GM23338 (cell line): ENCODE data around the gene ABCF2. TPM values are rescaled to one million over a fixed set of nuclear protein-coding genes. Genes with fewer than 3 reads are reported as not detected.

Experiments used
- CREB1 ChIP-seq: fragments of 250-450 bp; sonication (Bioruptor Pico); IDR thresholded peaks from 2 replicates; pipeline ENCODE4 v1.5.0; 2020; ENCODE audit warnings: low read depth, mild to moderate bottlenecking, moderate library complexity
- EZH2 ChIP-seq: fragments of 200-600 bp; sonication (generic); IDR thresholded peaks from one replicate; pipeline ENCODE4 v1.8.0; 2017; ENCODE audit warnings: antibody characterized with exemption, mild to moderate bottlenecking, low read depth; ENCODE audit not compliant: unreplicated experiment
- EZH2phosphoT487 ChIP-seq: fragments of 200-600 bp; sonication (generic); IDR thresholded peaks from one replicate; pipeline ENCODE4 v1.8.1; 2018; ENCODE audit warnings: antibody characterized with exemption; ENCODE audit not compliant: unreplicated experiment
- POLR2AphosphoS5 ChIP-seq: IDR thresholded peaks from 2 replicates; pipeline ENCODE4 v1.6.1; 2016; ENCODE audit warnings: antibody characterized with exemption, low read depth
- STAT1 ChIP-seq: IDR thresholded peaks from one replicate; pipeline ENCODE4 v1.6.1; 2016; ENCODE audit warnings: antibody characterized with exemption; ENCODE audit not compliant: unreplicated experiment
- ZNF331 ChIP-seq: fragments of 250-450 bp; sonication (Bioruptor Pico); IDR thresholded peaks from 2 replicates; pipeline ENCODE4 v1.5.0; 2020; ENCODE audit warnings: low read depth, mild to moderate bottlenecking, moderate library complexity
- polyA plus RNA-seq: library from polyadenylated mRNA; unstranded; fragments of >200 nt; fragmentation: Nextera tagmentation; extraction: Ambion mirVana; gene quantifications from 2 replicates; pipeline ENCODE4 v1.2.1, GENCODE V29; 2016
- total RNA-seq: library from RNA; depleted of rRNA; stranded (reverse); fragments of >200 nt; shearing (Covaris generic); gene quantifications from 2 replicates; pipeline ENCODE4 v1.2.3, GENCODE V29; 2014
- TF ChIP-seq, protein P1 (sequence below): fragments of 250-450 bp; sonication (Bioruptor Pico); IDR thresholded peaks from 2 replicates; pipeline ENCODE4 v1.5.0; 2020; ENCODE audit warnings: mild to moderate bottlenecking, moderate library complexity
- TF ChIP-seq, protein P2 (sequence below): IDR thresholded peaks from one replicate; pipeline ENCODE4 v1.6.1; 2018; ENCODE audit warnings: antibody characterized with exemption; ENCODE audit not compliant: unreplicated experiment

ABCF2 gene
- total and polyA plus RNA-seq, 2 experiments from 2014 or later = 18.7 to 58.7 TPM

DNA sequence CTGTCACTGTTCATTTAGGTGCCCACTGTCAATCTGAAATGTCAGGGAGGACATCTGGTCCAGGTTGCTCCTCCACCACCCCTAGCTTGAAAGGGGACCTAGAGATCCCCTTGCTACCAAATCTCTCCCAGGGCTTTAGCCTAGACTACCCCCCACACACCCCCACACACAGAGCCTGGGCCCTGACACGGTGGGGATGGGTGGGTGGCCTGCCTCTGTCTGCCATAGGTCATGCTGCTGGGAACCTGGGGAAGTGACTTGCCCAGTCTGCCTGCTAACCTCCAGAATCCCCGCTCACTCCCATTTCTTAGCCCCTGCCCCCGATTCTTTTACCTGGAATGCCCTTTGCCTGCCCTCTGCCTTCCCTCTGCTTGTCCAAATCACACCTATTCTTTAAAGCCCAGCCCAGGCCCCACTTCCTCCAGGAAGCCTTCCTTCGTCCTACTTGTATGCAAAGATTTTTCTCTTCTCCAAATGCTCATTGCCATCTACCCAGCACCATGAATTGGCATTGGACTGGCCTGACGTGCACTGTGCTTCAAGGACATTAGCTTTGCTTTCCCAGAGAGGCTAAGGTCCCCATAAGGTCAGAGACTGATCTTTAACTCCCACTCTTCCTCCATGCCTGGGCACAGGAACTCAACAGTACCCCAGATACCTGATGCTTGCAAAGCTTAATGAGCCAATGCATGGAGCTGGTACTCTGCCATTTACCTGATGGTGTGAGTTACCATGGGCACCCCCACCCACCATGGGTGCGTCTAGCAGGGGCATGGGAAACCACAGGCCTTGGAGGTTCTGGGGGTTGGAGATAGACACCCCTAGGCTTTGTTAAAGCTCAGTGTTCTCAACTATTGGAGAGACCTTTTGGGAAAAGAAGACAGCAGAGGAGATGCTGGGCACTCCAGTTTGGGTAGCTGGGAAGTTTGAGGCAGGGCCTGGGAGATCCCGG, 23.5 kb upstream of the ABCF2 start (continued):
- TF ChIP-seq, protein P1, sequence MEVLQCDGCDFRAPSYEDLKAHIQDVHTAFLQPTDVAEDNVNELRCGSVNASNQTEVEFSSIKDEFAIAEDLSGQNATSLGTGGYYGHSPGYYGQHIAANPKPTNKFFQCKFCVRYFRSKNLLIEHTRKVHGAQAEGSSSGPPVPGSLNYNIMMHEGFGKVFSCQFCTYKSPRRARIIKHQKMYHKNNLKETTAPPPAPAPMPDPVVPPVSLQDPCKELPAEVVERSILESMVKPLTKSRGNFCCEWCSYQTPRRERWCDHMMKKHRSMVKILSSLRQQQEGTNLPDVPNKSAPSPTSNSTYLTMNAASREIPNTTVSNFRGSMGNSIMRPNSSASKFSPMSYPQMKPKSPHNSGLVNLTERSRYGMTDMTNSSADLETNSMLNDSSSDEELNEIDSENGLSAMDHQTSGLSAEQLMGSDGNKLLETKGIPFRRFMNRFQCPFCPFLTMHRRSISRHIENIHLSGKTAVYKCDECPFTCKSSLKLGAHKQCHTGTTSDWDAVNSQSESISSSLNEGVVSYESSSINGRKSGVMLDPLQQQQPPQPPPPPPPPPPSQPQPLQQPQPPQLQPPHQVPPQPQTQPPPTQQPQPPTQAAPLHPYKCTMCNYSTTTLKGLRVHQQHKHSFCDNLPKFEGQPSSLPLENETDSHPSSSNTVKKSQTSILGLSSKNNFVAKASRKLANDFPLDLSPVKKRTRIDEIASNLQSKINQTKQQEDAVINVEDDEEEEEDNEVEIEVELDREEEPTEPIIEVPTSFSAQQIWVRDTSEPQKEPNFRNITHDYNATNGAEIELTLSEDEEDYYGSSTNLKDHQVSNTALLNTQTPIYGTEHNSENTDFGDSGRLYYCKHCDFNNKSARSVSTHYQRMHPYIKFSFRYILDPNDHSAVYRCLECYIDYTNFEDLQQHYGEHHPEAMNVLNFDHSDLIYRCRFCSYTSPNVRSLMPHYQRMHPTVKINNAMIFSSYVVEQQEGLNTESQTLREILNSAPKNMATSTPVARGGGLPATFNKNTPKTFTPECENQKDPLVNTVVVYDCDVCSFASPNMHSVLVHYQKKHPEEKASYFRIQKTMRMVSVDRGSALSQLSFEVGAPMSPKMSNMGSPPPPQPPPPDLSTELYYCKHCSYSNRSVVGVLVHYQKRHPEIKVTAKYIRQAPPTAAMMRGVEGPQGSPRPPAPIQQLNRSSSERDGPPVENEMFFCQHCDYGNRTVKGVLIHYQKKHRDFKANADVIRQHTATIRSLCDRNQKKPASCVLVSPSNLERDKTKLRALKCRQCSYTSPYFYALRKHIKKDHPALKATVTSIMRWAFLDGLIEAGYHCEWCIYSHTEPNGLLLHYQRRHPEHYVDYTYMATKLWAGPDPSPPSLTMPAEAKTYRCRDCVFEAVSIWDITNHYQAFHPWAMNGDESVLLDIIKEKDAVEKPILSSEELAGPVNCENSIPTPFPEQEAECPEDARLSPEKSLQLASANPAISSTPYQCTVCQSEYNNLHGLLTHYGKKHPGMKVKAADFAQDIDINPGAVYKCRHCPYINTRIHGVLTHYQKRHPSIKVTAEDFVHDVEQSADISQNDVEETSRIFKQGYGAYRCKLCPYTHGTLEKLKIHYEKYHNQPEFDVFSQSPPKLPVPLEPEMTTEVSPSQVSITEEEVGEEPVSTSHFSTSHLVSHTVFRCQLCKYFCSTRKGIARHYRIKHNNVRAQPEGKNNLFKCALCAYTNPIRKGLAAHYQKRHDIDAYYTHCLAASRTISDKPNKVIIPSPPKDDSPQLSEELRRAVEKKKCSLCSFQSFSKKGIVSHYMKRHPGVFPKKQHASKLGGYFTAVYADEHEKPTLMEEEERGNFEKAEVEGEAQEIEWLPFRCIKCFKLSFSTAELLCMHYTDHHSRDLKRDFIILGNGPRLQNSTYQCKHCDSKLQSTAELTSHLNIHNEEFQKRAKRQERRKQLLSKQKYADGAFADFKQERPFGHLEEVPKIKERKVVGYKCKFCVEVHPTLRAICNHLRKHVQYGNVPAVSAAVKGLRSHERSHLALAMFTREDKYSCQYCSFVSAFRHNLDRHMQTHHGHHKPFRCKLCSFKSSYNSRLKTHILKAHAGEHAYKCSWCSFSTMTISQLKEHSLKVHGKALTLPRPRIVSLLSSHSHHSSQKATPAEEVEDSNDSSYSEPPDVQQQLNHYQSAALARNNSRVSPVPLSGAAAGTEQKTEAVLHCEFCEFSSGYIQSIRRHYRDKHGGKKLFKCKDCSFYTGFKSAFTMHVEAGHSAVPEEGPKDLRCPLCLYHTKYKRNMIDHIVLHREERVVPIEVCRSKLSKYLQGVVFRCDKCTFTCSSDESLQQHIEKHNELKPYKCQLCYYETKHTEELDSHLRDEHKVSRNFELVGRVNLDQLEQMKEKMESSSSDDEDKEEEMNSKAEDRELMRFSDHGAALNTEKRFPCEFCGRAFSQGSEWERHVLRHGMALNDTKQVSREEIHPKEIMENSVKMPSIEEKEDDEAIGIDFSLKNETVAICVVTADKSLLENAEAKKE = no peak
- no peak for TF ChIP-seq EZH2
- no peak for TF ChIP-seq CREB1 (CRISPR knock-in tag)
- TF ChIP-seq, protein P2, sequence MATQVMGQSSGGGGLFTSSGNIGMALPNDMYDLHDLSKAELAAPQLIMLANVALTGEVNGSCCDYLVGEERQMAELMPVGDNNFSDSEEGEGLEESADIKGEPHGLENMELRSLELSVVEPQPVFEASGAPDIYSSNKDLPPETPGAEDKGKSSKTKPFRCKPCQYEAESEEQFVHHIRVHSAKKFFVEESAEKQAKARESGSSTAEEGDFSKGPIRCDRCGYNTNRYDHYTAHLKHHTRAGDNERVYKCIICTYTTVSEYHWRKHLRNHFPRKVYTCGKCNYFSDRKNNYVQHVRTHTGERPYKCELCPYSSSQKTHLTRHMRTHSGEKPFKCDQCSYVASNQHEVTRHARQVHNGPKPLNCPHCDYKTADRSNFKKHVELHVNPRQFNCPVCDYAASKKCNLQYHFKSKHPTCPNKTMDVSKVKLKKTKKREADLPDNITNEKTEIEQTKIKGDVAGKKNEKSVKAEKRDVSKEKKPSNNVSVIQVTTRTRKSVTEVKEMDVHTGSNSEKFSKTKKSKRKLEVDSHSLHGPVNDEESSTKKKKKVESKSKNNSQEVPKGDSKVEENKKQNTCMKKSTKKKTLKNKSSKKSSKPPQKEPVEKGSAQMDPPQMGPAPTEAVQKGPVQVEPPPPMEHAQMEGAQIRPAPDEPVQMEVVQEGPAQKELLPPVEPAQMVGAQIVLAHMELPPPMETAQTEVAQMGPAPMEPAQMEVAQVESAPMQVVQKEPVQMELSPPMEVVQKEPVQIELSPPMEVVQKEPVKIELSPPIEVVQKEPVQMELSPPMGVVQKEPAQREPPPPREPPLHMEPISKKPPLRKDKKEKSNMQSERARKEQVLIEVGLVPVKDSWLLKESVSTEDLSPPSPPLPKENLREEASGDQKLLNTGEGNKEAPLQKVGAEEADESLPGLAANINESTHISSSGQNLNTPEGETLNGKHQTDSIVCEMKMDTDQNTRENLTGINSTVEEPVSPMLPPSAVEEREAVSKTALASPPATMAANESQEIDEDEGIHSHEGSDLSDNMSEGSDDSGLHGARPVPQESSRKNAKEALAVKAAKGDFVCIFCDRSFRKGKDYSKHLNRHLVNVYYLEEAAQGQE = no peak
- TF ChIP-seq POLR2AphosphoS5 = no peak
- no peak for TF ChIP-seq ZNF331
- no peak for TF ChIP-seq EZH2phosphoT487
- no peak for TF ChIP-seq STAT1
